H1 (cell line): ENCODE measurements around the gene ADGRL3. TPM values are rescaled to one million over a fixed set of nuclear protein-coding genes. Genes with fewer than 3 reads are reported as not detected.

Experiments used
- CTCF ChIA-PET: fragments of 300-600 bp; sonication (Branson Sonifier 250); formaldehyde crosslinking; loops from one replicate; lab custom pipeline; 2021; ENCODE audit not compliant: partially characterized antibody; lab: Charles Lee
- POLR2A ChIA-PET: fragments of 300-600 bp; sonication (Branson Sonifier 250); formaldehyde crosslinking; loops from one replicate; lab custom pipeline; 2021; ENCODE audit warnings: inconsistent platforms; ENCODE audit not compliant: partially characterized antibody; lab: Charles Lee
- DNase-seq, 2 experiments: peaks; one replicate each; pipeline versions ENCODE4 v3.0.0 to v3.0.0-alpha.2; 2010 to 2022; ENCODE audit warnings: low spot score in 2 of 2, low read depth in 1 of 2, mixed read lengths in 1 of 2
- FAIRE-seq: peaks from 2 replicates; lab custom pipeline; 2011; peaks lifted over from hg19 to GRCh38; lab: Jason Lieb, UNC
- H2AFZ ChIP-seq: 2 replicates; pipeline ENCODE4 v1.8.1; 2012; ENCODE audit warnings: low read length, inconsistent platforms
- H2AK5ac ChIP-seq: 2 replicates; pipeline ENCODE4 v1.6.1; 2013; ENCODE audit warnings: low read depth, low read length
- H2BK120ac ChIP-seq: replicated peaks from 2 replicates; pipeline ENCODE3; 2013; ENCODE audit warnings: low read depth, low read length, inconsistent platforms
- H2BK12ac ChIP-seq: 2 replicates; pipeline ENCODE4 v1.6.1; 2013; ENCODE audit warnings: low read depth, low read length
- H2BK15ac ChIP-seq: 2 replicates; pipeline ENCODE4 v1.6.1; 2013; ENCODE audit warnings: low read length
- H2BK20ac ChIP-seq: 2 replicates; pipeline ENCODE4 v1.6.1; 2013; ENCODE audit warnings: low read length
- H2BK5ac ChIP-seq: 2 replicates; pipeline ENCODE4 v1.6.1; 2013; ENCODE audit warnings: low read depth, low read length
- H3K14ac ChIP-seq: 2 replicates; pipeline ENCODE4 v1.6.1; 2013; ENCODE audit warnings: inconsistent platforms; ENCODE audit not compliant: insufficient read length
- H3K18ac ChIP-seq: 2 replicates; pipeline ENCODE4 v1.6.1; 2013; ENCODE audit warnings: low read length; ENCODE audit errors: extremely low read depth
- H3K23ac ChIP-seq: 2 replicates; pipeline ENCODE4 v1.6.1; 2013; ENCODE audit warnings: inconsistent platforms; ENCODE audit not compliant: insufficient read length
- H3K23me2 ChIP-seq: 2 replicates; pipeline ENCODE4 v1.6.1; 2013; ENCODE audit warnings: low read depth, low read length
- H3K27ac ChIP-seq: 2 replicates; pipeline ENCODE4 v1.6.1; 2011; ENCODE audit warnings: low read depth, low read length, inconsistent platforms
- H3K27me3 ChIP-seq, 4 experiments: replicated peaks in 1 of 4; 1 replicate in 1 of 4; 2 replicates in 3 of 4; pipeline versions ENCODE4 v1.6.1 to v1.8.1; 2011 to 2013; ENCODE audit warnings: low read length in 3 of 4, mild to moderate bottlenecking in 3 of 4, inconsistent platforms in 2 of 4, mixed read lengths in 2 of 4, moderate library complexity in 1 of 4; ENCODE audit not compliant: control insufficient read depth in 3 of 4, insufficient read depth in 3 of 4; ENCODE audit errors: extremely low read depth in 1 of 4
- H3K36me3 ChIP-seq, 4 experiments: 2 replicates each; pipeline versions ENCODE4 v1.6.1 to v1.8.1; 2011 to 2013; ENCODE audit warnings: mild to moderate bottlenecking in 4 of 4, low read length in 3 of 4, moderate library complexity in 2 of 4, control low read depth in 1 of 4, inconsistent platforms in 1 of 4; ENCODE audit not compliant: insufficient read depth in 4 of 4, control insufficient read depth in 2 of 4
- H3K4ac ChIP-seq: replicated peaks from 2 replicates; pipeline ENCODE3; 2013; ENCODE audit warnings: low read length, low read depth, mixed read lengths, inconsistent platforms; ENCODE audit not compliant: insufficient read length
- H3K4me1 ChIP-seq, 4 experiments: replicated peaks in 1 of 4; 1 replicate in 1 of 4; 2 replicates in 3 of 4; pipeline versions ENCODE4 v1.6.1 to v1.8.1; 2011 to 2013; ENCODE audit warnings: low read length in 3 of 4, inconsistent platforms in 2 of 4, mixed read lengths in 1 of 4; ENCODE audit not compliant: insufficient read depth in 4 of 4, control insufficient read depth in 3 of 4
- H3K4me2 ChIP-seq, 2 experiments: 2 replicates each; pipeline versions ENCODE4 v1.6.1 to v1.8.1; 2011 to 2013; ENCODE audit warnings: low read depth in 2 of 2, low read length in 2 of 2, control low read depth in 1 of 2, inconsistent platforms in 1 of 2, mild to moderate bottlenecking in 1 of 2; ENCODE audit not compliant: insufficient read depth in 1 of 2
- H3K4me3 ChIP-seq, 4 experiments: fragments of 200-600, 300-600 bp in 1 of 4; sonication (generic), shearing (Covaris generic), sonication (Bioruptor Twin) in 1 of 4; 2 replicates each; pipeline versions ENCODE4 v1.5.1 to v1.8.1; 2011 to 2016; ENCODE audit warnings: low read length in 4 of 4, low read depth in 3 of 4, control low read depth in 2 of 4, inconsistent platforms in 2 of 4, mild to moderate bottlenecking in 2 of 4, mixed read lengths in 1 of 4, moderate library complexity in 1 of 4; ENCODE audit not compliant: insufficient read depth in 2 of 4; ENCODE audit errors: extremely low read depth in 1 of 4
- H3K56ac ChIP-seq: replicated peaks from 2 replicates; pipeline ENCODE3; 2013; ENCODE audit warnings: low read depth, mild to moderate bottlenecking, mixed read lengths, low read length, inconsistent platforms; ENCODE audit not compliant: insufficient read length
- H3K79me1 ChIP-seq: 2 replicates; pipeline ENCODE4 v1.6.1; 2013; ENCODE audit warnings: low read depth, low read length, control low read depth
- H3K79me2 ChIP-seq, 2 experiments: 2 replicates each; pipeline versions ENCODE4 v1.6.1 to v1.8.1; 2012 to 2013; ENCODE audit warnings: low read length in 2 of 2, mild to moderate bottlenecking in 2 of 2, inconsistent platforms in 1 of 2; ENCODE audit not compliant: insufficient read depth in 2 of 2, control insufficient read depth in 1 of 2
- H3K9ac ChIP-seq, 4 experiments: replicated peaks in 1 of 4; 1 replicate in 1 of 4; 2 replicates in 3 of 4; pipeline versions ENCODE4 v1.6.1 to v1.8.1; 2011 to 2013; ENCODE audit warnings: low read depth in 3 of 4, low read length in 3 of 4, control low read depth in 2 of 4, mild to moderate bottlenecking in 2 of 4, moderate library complexity in 2 of 4, inconsistent platforms in 1 of 4; ENCODE audit errors: extremely low read depth in 1 of 4
- H3K9me3 ChIP-seq, 2 experiments: 2 replicates each; pipeline versions ENCODE4 v1.6.1 to v1.8.1; 2012 to 2013; ENCODE audit warnings: mild to moderate bottlenecking in 2 of 2, moderate library complexity in 2 of 2, control low read depth in 1 of 2, inconsistent platforms in 1 of 2, low read depth in 1 of 2, low read length in 1 of 2, mixed read lengths in 1 of 2; ENCODE audit not compliant: insufficient read depth in 2 of 2
- H4K20me1 ChIP-seq, 2 experiments: replicated peaks in 1 of 2; 2 replicates each; pipeline versions ENCODE3 to v1.8.1; 2011 to 2013; ENCODE audit warnings: inconsistent platforms in 2 of 2, low read length in 2 of 2, mild to moderate bottlenecking in 1 of 2; ENCODE audit not compliant: insufficient read depth in 2 of 2, control insufficient read depth in 1 of 2
- H4K5ac ChIP-seq: 2 replicates; pipeline ENCODE4 v1.6.1; 2013; ENCODE audit warnings: low read length, low read depth, mixed read lengths, inconsistent platforms; ENCODE audit not compliant: insufficient read length
- H4K8ac ChIP-seq: 2 replicates; pipeline ENCODE4 v1.8.0; 2013; ENCODE audit warnings: mild to moderate bottlenecking, moderate library complexity, low read length, inconsistent platforms; ENCODE audit not compliant: insufficient read depth; ENCODE audit errors: extremely low read depth
- H4K91ac ChIP-seq: replicated peaks from 2 replicates; pipeline ENCODE3; 2013; ENCODE audit warnings: low read length, mixed read lengths, inconsistent platforms; ENCODE audit not compliant: insufficient read length
- RNF2 ChIP-seq: fragments of 200-900, 300-1000 bp; sonication (generic); IDR thresholded peaks from 2 replicates; pipeline ENCODE4 v1.7.1; 2016; ENCODE audit warnings: borderline replicate concordance, low read depth, mild to moderate bottlenecking, antibody characterized with exemption, low read length; ENCODE audit not compliant: poor library complexity, severe bottlenecking; ENCODE audit errors: missing control alignments
- TBP ChIP-seq: IDR thresholded peaks from 2 replicates; pipeline ENCODE4 v1.6.1; 2011; ENCODE audit warnings: low read depth, low read length, improper control_type of control experiment
- whole genome bisulfite sequencing, 2 experiments: shearing (Covaris generic) in 1 of 2; methylation state at CpG; one replicate each; pipeline versions ENCODE4 v1.1.6 to v1.1.7; 2013 to 2015; ENCODE audit warnings: low lambda C conversion rate in 2 of 2, mixed read lengths in 2 of 2, inconsistent platforms in 1 of 2, low coverage in 1 of 2, missing lambda C conversion rate in 1 of 2; ENCODE audit not compliant: insufficient replicate concordance in 2 of 2, insufficient coverage in 1 of 2, insufficient read length in 1 of 2; ENCODE audit errors: extremely low coverage in 1 of 2, missing lambda C conversion rate in 1 of 2; 5-methylcytosine and 5-hydroxymethylcytosine counted together
- polyA plus RNA-seq, 7 experiments: library from polyadenylated mRNA; depleted of rRNA in 3 of 7; stranded (reverse) in 5 of 7; unstranded in 2 of 7; fragments of >200 nt in 5 of 7; fragments of 200-250 nt in 2 of 7; gene quantifications; 1 replicate in 5 of 7; 2 replicates in 1 of 7; 4 replicates in 1 of 7; pipeline versions ENCODE4 v1.2.1 to v1.2.3, GENCODE V29; 2011 to 2013; ENCODE audit warnings: missing spikeins in 2 of 7, mixed read lengths in 2 of 7
- total RNA-seq: library from RNA; stranded (reverse); fragmentation: NEBNext Ultra II Directional; extraction: Animal tissue kit (Norgen Biotek cat#: 25700); gene quantifications from 2 replicates; pipeline ENCODE4 v1.2.1, GENCODE V29; 2021

ADGRL3 gene
- total and polyA plus RNA-seq, 2 of the 8 experiments (the other 6 are each of a cell fraction or from before 2014, with no cell fraction given): 6.6 to 13.0 TPM

- H3K56ac ChIP-seq: no peak overlapping the region
- H4K20me1 ChIP-seq: no peaks in the 10 kb centered on the region
- H3K79me2 ChIP-seq: peaks cover 0 to 12% of the 10 kb centered on the region in 2 experiments; a peak in 1 of 4 replicates
- WGBS, 2 experiments: 90% methylated on average over 3 of the region's 3 CpGs; no CpG with 5 or more reads in 1 of the 2 experiments
- no peak overlapping the region for H2BK120ac ChIP-seq
- no peak overlapping the region for H2BK5ac ChIP-seq
- H3K23me2 ChIP-seq: no peaks in the 10 kb centered on the region; the same call in 1 of the 2 replicates
- POLR2A ChIA-PET: no interaction called here
- no peak for DNase-seq
- no peak overlapping the region for H2AK5ac ChIP-seq
- H4K8ac ChIP-seq: no peak overlapping the region
- no peak overlapping the region for H3K14ac ChIP-seq
- H3K18ac ChIP-seq: no peak overlapping the region
- CTCF ChIA-PET: no interaction called here
- H3K4me1 ChIP-seq: peaks cover 1 to 14% (median 5%) of the 10 kb centered on the region in 4 experiments; a peak in 6 of 7 replicates
- H3K36me3 ChIP-seq: no peaks in the 10 kb centered on the region
- H4K91ac ChIP-seq: no peak overlapping the region
- H2BK15ac ChIP-seq: no peak overlapping the region
- no peak overlapping the region for H2BK12ac ChIP-seq
- no peak overlapping the region for H3K4me2 ChIP-seq
- H3K9me3 ChIP-seq: no peaks in the 10 kb centered on the region
- FAIRE-seq: no peak
- H3K4me3 ChIP-seq: no peak overlapping the region
- H3K27ac ChIP-seq: no peak overlapping the region
- no peaks in the 10 kb centered on the region for H3K27me3 ChIP-seq
- no peak for TF ChIP-seq TBP
- TF ChIP-seq RNF2: no peak
- H2AFZ ChIP-seq: no peak overlapping the region
- no peak overlapping the region for H3K4ac ChIP-seq
- H2BK20ac ChIP-seq: no peak overlapping the region
- H4K5ac ChIP-seq: no peak overlapping the region
- no peaks in the 10 kb centered on the region for H3K79me1 ChIP-seq
- H3K9ac ChIP-seq: no peak overlapping the region
- no peak overlapping the region for H3K23ac ChIP-seq
Measured at GRCh38 chr4:61342061-61342460, 141.9 kb downstream of the ADGRL3 start.
